AG09309 (cell line): Measurements from ENCODE around the gene FKRP.

ENCODE experiments used
- DNase-seq: peaks from one replicate; pipeline ENCODE4 v3.0.0-alpha.2; 2010; ENCODE audit warnings: low read depth
- H3K4me3 ChIP-seq: 2 replicates; pipeline ENCODE4 v1.5.1; 2011; ENCODE audit warnings: mild to moderate bottlenecking, low read depth, low read length, moderate library complexity; ENCODE audit not compliant: control insufficient read depth
- CTCF ChIP-seq: IDR thresholded peaks from 2 replicates; pipeline ENCODE4 v1.5.1; 2011; ENCODE audit warnings: mild to moderate bottlenecking, low read depth, low read length, inconsistent platforms; ENCODE audit not compliant: insufficient read depth, control insufficient read depth; ENCODE audit errors: missing control alignments

FKRP gene

GRCh38 chr19:46724468-46724867 lies 21.4 kb upstream of the FKRP start:
- H3K4me3 ChIP-seq: no peak overlapping the region
- DNase-seq: no peak
- TF ChIP-seq CTCF: no peak

GRCh38 chr19:46725036-46725820 lies 20.6 kb upstream of the FKRP start:
- no peak overlapping the region for H3K4me3 ChIP-seq
- no peak for DNase-seq
- no peak for TF ChIP-seq CTCF

GRCh38 chr19:46725859-46726393 lies 19.9 kb upstream of the FKRP start:
- DNase-seq: no peak
- no peak for TF ChIP-seq CTCF

GRCh38 chr19:46726551-46726950 lies 19.3 kb upstream of the FKRP start:
- TF ChIP-seq CTCF: no peak
- DNase-seq: no peak
- no peak overlapping the region for H3K4me3 ChIP-seq

More at GRCh38 chr19:46725859-46726393, 19.9 kb upstream of the FKRP start:
- no peak overlapping the region for H3K4me3 ChIP-seq

GRCh38 chr19:46726971-46727501 lies 18.8 kb upstream of the FKRP start:
- no peak overlapping the region for H3K4me3 ChIP-seq
- TF ChIP-seq CTCF: no peak
- no peak for DNase-seq

- TF ChIP-seq CTCF: no peak
- DNase-seq: no peak
- no peak overlapping the region for H3K4me3 ChIP-seq
Observed at GRCh38 chr19:46727757-46728156, 18.1 kb upstream of the FKRP start.
